GM19463 (cell line): Measurements from ENCODE around the gene STK33.

ENCODE experiments used
- ATAC-seq: cut with Tn5 transposase; IDR thresholded peaks from one replicate; pipeline ENCODE4 v1.9.1; 2021; ENCODE audit warnings: mild to moderate bottlenecking, moderate library complexity; ENCODE audit not compliant: unreplicated experiment

The STK33 gene

GRCh38 chr11:8442301-8442700, 151.7 kb downstream of the STK33 start:
- ATAC-seq: no peak

- no peak for ATAC-seq
Observed at GRCh38 chr11:8440649-8441048, 153.4 kb downstream of the STK33 start.

GRCh38 chr11:8429483-8429882, 164.5 kb downstream of the STK33 start:
- ATAC-seq: no peak

DNA sequence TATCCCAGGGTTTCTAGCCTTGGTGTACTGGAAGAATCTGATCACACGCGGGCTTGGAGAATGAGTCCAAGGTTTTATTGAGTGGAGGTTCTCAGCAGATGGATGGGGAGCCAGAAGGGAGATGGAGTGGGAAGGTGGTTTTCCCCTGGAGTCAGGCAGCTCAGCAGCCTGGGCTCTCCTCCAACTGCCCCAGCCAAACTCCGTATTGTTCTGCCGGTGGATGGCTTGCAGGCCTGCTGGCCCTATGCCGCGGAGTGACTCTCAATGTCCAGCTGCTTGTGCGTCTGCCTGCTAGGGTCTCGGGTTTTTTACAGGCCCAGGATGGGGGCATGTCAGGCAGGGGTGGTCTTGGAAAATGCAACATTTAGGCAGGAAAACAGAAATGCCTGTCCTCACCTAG, 168.0 kb downstream of the STK33 start:
- ATAC-seq: no peak

- no peak for ATAC-seq
Observed at GRCh38 chr11:8415195-8415594, 178.8 kb downstream of the STK33 start.

DNA sequence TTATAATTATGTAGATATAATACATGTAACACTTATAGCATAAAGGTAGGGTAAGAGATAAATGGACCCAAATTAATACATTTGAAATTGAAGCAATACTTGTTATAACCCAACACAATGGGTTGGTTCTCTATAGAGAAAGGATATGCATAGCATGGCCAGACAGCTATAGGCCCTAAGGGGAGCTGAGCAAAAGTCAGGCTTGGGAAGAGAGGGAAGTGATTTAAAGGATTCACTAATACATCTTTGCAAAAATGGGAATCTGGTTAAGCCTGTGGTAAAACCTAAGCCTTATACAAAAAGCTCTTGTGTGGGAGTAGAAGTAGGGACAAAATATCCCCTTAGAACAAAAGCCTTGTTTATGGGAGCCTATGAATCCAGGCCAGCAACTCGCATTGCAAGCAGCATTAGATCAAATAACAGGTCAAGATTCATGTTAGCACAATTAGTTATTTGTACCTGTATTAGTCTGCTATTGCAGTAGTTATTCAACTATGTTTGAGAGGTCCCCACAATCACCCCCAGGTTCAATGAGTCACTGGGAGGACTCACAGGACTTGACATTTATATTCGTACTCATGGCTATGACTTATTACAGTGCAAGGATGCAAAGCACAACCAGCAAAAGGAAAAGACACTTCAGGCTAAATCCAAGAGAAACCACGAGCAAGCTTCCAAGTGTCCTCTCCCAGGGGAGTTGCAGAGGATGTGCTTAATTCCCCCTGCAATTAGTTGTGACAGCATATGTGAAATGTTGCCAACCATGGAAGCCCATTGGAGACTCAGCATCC, 185.7 kb downstream of the STK33 start:
- ATAC-seq: no peak

DNA sequence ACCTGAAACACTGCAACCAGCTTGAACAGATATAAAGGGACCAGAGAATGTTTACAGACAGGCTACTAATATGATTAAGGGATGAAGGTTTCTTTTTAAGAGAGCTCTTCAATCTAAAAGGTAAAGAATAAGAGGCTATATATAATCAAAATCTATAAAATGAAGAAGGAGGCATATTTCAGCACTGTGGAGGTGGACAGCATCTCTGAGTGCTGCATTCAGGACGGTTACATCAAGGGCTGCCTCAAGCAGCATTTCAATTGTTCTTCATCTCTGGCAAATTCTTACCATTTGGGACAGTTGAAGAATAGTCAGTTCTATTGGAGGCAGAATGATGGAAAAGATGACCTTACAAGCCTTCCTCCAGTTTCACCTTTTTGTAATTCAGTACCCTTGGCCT, 190.7 kb downstream of the STK33 start:
- ATAC-seq: no peak

GRCh38 chr11:8392886-8393285, 201.1 kb downstream of the STK33 start:
- no peak for ATAC-seq

- ATAC-seq: no peak
Observed at GRCh38 chr11:8392166-8392565, 201.9 kb downstream of the STK33 start.

GRCh38 chr11:8390851-8391612, 203.0 kb downstream of the STK33 start:
- ATAC-seq: no peak

- ATAC-seq: no peak
Observed at GRCh38 chr11:8389029-8389996, 204.7 kb downstream of the STK33 start.

GRCh38 chr11:8387693-8388092, 206.3 kb downstream of the STK33 start:
- no peak for ATAC-seq

- ATAC-seq: no peak
Observed at GRCh38 chr11:8387141-8387540, 206.9 kb downstream of the STK33 start.

DNA sequence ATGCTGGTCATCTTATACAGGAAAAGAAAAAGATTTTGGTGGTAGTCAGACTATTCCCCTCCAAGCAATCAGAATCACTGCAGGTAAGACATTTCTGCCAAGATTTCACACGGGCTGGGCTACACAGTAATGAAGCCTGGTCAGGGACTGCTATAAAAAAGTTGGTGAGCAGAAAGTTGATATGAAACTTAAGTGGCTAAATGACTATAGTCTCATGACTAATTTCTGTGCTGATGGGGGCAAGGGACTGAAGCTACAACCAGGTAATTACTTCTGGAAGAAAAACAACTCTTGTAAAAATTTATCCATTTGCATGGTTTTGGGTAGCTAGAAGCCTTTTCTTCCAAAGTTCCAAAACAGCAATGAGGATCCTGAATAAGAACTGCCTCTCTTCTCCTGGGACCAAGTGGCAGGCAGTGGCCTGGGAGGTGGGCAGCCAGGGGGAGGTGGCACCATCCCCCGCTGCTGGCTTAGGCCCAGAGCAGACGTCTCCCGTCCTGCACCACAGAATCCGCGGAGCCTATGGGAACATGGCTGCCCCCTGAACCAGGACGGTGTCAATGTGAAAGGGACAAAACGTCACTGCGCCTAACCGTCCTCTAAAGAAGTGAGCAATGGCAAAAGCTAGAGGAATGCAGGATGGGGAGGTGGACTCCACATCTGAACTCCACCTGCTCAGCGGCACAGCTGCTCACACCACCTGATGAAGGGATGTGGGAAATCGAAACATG, 207.7 kb downstream of the STK33 start:
- peak; percentile 52 for ATAC-seq

DNA sequence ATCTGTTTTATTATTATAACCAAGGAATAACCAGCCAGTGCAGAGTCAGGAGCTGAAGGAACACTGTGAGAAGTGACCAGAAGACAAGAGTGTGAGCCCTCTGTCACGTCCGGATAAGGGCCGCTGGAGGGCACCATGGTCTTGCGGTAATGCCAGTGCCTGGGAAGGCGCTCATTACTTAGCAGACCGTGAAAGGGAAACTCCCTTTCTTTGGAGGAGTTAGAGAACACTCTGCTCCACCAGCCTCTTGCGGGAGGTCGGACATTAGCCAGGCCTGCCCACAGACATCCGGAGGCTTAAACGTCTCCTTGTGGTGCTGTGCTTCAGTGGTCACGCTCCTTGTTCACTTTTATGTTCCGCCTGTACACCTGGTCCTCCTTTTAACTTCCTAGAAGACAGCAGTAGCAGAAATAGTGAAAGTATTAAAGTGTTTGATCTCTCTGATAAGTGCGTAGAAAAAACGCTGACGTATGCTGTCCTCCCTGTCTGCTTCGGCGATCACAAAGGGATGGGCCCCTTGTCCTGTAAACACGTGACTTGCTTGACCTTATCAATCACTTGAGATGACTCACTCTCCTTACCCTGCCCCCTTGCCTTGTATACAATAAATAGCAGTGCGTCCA, 209.7 kb downstream of the STK33 start:
- peak; percentile 71 for ATAC-seq

DNA sequence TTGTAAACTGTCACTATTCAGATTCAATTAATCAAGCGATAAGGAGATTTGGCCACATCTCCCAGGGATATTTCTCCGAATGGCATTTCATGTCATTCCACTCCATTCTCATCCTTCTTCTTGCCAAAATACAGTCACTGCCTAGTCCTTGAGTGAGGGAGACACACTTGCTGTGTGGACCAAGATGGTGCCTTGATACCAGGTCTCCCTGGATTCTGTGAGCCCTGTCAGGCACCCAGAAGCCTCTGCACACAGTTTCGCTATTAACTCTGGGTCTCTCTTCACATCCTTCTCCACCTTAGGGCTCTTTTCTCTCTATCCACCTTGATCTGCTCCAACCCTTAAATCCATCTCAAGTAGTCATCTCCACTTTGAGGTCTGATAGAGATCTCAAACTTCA, 210.4 kb downstream of the STK33 start:
- ATAC-seq: no peak

DNA sequence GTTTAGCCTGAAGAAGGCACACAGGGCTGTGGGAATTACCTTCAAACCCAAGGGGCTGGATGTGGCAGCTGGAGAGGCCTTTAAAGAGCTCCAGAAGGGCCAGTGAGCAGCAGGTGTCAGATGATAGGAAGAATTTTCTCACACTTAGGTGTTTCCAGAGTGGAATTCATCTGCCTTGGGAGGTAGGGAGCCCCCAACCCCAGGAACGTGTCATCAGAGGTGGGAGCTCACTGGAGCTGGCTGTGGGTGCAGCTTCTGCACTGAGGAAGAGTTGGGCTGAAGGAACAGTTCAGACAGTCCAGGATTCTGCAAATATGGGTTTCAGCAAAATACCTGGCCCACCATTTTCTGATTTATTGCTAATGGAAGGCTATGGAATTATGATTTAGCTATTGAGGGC, 210.8 kb downstream of the STK33 start:
- no peak for ATAC-seq

DNA sequence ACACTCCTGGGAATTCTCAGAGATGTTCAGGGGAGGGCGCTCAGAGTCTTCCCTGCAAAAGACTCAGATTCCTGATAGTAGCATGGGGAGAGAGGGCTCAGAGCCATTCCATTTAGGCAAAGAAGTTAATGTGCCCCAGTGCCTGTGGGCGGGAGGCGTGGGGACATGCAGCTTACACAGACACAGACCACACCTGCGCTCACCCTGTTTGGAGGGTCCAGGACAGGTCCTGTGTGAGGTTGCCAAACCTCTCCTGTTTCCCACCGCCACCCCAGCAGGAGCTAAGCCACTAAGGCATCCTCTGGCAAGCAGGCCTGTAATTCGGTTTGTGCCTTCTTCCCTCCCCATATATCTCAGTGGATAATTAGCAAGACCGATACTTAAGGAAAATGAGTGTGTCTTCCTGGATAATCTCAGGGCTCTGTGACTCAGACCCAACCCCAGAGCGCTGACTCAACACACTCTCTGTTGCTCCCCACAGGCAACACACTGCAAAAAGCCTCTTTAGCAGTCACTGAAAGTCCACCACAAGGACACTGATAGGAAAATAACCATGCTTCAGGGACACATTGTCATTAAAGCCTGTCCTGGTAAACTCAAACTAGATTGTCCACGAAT, 211.5 kb downstream of the STK33 start:
- ATAC-seq: no peak

GRCh38 chr11:8381871-8382396, 212.1 kb downstream of the STK33 start:
- ATAC-seq: no peak
